GM21619 (cell line): ENCODE measurements around the gene TBC1D23.
"Not testable (repeated sequence)": the region's sequence is repeated elsewhere in the genome, so short reads cannot be mapped to it uniquely, and the experiment has no call there.

Experiments used
- ATAC-seq: cut with Tn5 transposase; IDR thresholded peaks from one replicate; pipeline ENCODE4 v1.9.1; 2021; ENCODE audit not compliant: unreplicated experiment

The TBC1D23 gene

DNA sequence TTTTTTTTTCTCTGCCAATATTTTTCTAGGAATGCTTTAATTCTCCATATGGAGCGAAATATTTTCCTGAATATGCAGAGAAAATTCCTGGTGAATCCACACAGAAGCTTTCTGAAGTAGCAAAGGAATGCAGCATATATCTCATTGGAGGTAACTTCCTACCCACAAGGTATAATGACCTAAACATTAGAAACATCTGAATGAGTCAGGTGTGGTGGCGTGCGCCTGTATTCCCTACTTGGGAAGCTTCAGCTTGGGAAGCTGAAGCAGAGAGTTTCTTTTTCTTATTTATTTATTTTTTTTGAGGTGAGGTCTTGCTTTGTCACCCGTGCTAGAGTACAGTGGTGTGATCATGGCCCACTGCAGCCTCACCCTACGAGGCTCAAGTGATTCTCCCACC is 79.0 kb downstream of the TBC1D23 start:
- ATAC-seq = no peak

DNA sequence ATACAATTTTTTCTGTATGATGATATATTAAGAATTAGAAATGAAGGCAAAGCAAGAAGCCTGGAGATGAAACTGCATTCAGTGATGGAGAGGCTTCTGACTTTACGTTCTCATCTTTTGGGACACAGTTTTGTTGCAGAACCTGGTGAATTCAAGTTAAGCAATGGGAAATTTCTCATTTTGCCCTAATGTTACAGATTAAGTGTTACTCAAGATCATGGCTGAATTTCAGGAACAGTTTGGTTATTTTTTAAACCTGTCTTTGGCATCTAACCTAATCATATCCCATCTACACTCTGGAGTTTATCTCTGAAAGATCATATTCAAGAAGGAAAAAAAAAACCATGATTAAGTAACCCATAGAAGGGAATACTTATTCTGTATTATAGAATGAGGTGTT is 79.7 kb downstream of the TBC1D23 start:
- ATAC-seq = no peak

DNA sequence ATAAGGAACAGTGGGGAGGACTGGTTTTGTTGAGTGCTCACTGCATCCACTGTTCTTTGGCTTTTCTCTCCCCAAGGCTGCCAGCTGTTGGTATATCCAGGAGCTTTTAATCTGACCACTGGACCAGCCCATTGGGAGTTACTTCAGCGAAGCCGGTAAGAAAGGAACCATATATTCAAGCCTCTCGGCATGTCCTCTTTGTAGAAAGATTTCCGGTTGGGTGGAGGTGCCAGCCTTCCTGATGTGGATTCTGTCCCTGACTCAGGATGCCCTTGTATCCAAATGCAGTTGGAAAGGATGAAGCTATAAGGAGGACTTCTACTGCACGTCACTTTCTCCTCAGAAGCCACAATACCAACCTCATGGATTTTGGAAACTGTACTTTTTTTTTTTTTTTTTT is 87.9 kb downstream of the TBC1D23 start:
- no peak for ATAC-seq

DNA sequence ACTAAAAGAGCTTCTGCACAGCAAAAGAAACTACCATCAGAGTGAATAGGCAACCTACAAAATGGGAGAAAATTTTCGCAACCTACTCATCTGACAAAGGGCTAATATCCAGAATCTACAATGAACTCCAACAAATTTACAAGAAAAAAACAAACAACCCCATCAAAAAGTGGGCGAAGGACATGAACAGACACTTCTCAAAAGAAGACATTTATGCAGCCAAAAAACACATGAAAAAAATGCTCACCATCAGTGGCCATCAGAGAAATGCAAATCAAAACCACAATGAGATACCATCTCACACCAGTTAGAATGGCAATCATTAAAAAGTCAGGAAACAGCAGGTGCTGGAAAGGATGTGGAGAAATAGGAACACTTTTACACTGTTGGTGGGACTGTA is 91.0 kb downstream of the TBC1D23 start:
- not testable (repeated sequence) for ATAC-seq

DNA sequence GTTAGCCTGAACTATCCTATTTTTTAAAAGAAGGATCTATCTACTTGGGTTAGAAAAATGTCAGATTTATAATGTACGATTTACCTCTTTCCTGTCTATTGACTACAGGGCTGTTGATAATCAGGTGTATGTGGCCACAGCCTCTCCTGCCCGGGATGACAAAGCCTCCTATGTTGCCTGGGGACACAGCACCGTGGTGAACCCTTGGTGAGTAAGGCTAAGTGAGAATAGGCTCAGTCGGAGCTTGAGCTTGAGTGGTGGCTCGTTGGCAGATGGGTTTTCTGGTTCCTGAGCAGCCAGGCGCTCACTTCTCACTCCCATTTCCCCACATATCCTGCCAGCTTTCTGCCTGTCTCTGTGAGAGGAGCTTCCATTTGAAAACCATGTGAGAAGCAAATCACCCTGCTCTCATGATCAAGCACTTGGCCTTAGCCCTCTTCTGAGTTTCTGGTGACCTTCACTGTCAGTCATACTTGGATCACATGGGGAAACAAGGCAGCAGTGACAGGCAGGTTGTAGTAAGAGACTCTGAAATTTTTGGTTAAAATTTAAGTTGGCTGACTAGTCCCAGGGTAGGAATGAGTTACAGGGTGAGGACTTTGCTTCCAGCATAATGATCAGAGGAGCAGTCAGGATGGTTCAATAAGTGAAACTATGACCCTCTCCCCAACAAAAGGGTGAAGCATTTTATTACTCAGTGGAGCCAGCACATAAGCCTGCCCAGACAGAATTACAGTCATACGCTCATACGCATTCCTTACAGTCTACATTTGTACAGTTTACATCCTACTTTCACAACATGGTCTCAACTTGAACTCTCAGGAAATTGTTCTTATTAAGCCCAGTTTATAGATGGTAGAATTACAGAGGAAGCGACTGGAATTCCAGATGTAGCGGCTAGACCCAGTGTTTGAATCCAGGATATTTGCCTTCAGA is 91.8 kb downstream of the TBC1D23 start:
- ATAC-seq = no peak

DNA sequence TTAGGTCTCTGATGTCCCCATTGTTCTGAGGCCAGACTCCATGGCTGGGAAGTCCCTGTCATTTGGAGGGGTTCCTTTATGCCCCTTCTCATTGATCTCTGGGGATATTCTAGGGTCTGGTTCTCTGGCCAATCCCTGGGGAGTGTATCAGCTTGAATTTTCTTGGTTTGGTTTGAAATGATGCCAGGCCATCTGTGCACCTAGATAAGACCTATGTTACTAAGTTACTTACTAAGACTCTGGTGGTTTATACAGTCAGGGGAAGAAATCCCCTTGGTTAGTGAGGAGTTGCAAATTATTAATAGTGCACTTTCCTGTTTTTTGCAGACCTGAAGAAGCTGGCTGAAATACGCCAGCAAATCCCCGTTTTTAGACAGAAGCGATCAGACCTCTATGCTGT is 94.1 kb downstream of the TBC1D23 start:
- ATAC-seq = no peak

DNA sequence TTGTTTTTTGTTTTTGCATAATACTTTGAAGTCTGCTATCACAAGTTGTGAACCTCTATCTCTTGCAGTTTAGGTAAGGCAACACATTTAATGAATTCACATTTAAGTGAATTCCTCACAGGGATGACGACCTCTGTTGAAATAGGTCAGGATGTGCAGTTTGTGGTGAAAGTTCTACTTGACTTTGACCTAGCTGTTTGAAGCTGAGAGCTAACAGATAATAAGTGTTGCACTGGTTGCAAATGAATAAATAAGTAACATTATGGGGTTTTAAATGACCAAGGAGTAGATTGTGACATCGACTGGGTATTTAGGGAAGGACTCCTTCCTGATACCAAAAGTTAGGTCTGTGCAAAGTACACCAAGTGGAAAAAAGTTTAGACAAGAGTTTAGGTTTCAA is 97.6 kb downstream of the TBC1D23 start:
- no peak for ATAC-seq

DNA sequence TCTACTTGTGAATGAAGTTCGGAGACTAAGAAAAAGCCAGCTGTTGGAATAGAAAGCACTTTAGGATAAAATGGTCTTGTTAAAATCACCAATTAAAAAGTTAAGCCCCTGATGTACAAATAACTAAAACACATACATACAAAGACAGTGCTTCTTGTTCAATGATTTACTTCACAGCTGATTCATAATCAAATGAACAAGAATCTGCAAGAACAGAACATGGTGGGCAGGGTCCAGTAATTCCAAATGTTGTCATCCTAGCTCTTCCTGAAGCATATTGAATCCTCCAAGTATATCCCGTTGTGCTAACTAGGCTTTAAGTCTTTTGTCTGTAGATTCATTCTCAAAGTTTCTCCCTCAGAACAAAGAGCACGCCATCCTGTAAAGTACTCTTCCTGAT is 98.2 kb downstream of the TBC1D23 start:
- no peak for ATAC-seq

DNA sequence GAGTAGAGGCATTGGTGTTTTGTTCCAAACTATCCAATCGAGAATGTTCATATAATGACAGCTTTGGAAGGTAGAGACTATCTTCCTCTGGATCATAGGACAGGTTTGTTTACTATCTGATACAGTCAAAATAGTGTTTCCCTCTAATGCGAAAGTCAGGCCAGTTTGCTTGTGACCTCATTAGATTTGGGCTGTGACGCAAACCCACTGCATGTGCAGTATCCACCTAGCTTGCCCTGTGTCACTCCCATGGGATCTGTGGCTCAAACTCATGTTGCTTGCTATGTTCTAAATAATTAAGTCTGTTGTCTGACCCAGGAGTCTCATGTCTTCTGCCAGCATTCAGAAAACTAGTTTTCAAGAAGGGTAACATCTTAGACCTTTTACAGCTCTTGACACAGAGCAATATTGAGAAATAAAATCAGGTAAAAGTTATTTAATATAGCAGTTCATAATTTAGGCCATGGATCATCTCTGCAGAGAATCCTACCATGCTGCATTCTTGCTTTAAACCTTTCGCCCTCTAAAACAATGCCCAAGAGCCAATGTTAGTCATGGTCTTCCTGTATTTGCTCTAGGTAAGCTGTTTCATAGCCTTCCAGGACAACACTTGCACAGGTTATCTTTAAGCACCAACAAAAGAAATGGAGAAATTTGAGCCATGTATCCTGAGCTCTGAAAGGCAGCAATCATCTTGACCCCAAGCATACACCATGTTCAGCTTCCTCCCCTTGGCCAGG is 100.1 kb downstream of the TBC1D23 start:
- ATAC-seq = no peak

DNA sequence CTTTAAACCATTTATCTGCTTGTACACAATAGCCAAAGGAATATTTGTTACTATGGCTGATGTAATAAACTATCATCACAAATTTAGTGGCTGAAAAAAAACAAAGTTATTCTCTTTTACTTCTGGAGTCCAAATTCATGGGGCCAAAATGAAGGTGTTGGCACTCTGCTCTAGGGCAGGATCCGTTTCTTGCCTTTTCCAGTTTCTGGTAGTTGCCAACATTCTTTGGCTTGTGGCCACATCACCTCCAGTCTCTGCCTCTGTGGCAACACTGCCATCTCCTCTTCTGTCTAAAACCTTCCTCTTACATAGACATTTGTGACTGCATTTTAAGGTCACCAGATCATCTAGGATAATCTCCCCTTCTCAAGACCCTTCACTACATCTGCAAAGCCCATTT is 101.1 kb downstream of the TBC1D23 start:
- no peak for ATAC-seq

DNA sequence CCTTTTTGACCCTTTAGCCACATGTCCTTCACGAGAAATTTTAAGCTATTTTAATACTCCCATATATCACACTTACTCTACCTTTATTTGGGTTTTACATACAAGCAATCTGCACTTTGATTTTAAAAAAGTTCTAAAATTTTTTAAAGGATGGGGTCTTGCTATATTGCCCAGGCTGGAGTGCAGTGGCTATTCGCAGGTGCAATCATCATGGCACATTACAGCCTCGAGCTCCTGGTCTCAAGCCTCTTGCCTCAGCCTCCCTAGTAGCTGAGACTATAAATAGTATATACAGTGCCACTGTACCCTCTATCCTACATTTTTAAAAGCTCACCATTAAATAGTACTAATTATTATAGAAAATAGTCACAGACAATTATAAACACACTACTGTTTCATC is 103.6 kb downstream of the TBC1D23 start:
- ATAC-seq = no peak

DNA sequence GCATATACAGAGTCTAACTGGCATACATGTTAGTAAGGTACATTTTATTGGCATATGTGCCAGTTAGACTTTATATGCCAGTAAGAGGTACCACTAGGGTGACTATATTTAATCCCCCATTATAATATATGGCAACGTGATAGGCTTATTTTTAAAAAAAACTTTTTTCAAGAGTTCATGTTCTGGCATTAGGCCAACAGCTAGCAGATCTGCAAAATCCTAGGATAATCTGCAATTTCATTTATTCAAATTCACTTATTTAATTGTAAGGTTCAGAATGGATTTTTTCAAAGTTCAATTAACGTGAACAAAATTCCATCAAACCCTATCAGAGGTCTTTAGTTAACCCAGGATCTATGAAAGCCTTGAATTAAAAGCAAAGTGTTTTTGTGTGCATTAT is 105.6 kb downstream of the TBC1D23 start:
- no peak for ATAC-seq

DNA sequence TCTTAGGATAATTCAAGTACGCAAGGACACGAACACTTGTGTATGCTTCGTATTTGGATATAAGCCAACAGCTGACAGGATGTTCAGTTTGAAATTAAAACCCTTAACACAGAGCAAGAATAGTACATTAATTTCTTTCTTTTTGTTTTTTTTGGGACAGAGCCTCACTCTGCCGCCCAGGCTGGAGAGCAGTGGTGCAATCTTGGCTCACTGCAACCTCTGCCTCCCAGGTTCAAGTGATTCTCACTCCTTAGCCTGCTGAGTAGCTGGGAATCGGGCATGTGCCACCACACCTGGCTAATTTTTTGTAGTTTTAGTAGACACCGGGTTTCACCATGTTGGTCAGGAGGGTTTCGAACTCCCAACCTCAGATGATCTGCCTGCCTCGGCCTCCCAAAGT is 107.6 kb downstream of the TBC1D23 start:
- no peak for ATAC-seq

DNA sequence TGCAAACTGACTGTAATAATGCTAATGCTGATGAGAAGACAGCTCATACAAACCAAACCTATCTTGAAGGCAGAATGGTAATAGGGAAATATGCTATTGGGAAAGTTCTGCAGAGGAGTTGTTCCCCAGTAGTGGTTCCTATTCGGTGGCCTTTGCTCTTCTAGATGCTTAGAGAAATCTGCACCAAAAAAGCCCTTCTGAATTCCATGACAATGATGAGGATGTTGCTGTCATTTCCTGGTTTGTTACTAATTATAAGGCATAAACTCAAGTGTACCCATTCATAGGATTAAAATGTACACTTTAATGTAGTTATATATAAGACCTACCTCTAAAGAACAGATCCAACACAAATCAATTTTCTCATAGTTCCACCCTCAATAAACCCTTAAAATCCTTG is 110.0 kb downstream of the TBC1D23 start:
- no peak for ATAC-seq

DNA sequence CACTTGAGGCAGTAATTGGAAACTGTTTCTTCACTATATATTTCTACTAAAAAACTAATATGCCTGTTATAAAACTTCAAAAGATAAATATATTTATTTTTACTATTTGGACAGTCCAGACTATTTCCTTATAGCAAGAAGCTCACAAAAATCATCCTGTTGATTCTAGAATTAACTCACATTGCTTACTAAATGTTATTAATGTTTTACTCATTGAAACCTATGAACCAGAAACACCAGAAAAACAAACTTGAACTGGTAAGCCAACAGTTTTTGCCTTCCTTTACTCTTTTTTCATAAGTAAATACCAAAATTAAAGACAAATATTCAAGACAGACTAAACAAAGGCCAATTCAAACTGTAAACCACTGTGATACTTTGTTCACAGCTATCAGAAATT is 113.7 kb downstream of the TBC1D23 start:
- ATAC-seq = no peak
